Skin epidermis (tissue), 12 donors: Measurements from ENCODE around the gene KAZN.

Experiments
- H3K27ac ChIP-seq, 21 experiments: fragments of 200-600 bp; sonication (generic) in 11 of 21; one replicate each; pipeline ENCODE4 v1.5.0; 2020; ENCODE audit warnings: mild to moderate bottlenecking in 3 of 21, inconsistent platforms in 2 of 21, moderate library complexity in 2 of 21
- H3K4me3 ChIP-seq, 7 experiments: fragments of 200-600 bp; sonication (generic) in 2 of 7; one replicate each; pipeline ENCODE4 v1.5.0; 2020; ENCODE audit warnings: inconsistent platforms in 2 of 7, mild to moderate bottlenecking in 2 of 7, moderate library complexity in 1 of 7

Gene KAZN

GRCh38 chr1:14636897-14637632, 38.6 kb downstream of the KAZN start:
- no peak overlapping the region for H3K4me3 ChIP-seq

DNA sequence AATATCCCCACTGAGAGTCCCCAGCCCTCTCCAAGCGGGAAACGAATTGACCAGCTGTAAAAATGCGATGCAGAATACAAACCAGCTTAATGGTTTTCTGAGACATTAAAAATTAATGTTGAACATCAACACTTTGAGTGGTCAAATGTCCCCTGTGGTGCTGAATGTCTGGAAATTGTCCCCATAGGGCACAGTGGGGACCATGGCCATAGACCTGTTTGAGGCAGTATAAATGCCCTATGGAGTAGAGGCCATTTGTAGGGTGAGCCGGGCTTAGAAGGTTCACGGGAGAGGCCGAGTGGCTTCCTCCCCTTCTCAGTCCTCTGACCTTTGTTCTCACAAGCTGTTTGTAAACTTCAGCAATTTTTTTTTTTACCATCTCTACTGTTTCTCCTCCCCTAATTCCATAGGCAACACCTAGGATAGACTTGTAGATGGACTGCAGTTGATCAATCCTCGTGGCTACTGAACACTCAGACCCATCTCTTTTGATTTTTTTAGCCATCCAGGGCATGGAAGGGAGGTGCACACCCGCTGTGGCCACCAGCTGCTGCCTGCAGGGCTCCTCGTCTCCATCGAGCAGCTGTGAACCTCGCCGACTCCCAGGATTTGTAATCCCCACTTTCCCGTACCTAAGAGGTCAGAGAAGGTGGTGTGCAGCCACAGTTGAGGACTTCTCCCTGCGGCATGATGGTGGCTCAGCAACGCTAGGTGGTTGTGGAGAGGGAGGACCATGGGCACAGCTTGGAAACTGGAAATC, 41.0 kb downstream of the KAZN start:
- Histone ChIP-seq H3K4me3 (no peak overlapping the region), H3K27ac (no peak overlapping the region)

More at GRCh38 chr1:14636897-14637632, 38.6 kb downstream of the KAZN start:
- no peak overlapping the region for H3K27ac ChIP-seq

DNA sequence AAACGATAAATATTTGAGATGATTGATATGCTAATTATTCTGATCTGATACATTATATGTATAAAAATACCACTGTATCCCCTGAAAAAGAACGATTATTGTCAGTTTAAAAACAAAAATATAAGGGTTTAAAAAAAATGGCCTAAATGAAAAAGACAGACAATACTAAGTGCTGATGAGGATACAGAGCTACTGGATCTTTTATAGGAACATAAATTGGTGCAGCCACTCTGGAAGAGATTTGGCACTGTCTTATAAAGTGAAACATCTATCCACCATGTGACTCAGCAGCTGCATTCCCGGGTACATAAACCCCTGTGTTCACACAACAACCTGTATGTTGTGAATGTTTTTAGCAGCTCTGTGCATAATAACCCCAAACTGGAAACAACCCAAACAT, 44.2 kb downstream of the KAZN start:
- Histone ChIP-seq H3K27ac (no peak overlapping the region), H3K4me3 (no peak overlapping the region)

DNA sequence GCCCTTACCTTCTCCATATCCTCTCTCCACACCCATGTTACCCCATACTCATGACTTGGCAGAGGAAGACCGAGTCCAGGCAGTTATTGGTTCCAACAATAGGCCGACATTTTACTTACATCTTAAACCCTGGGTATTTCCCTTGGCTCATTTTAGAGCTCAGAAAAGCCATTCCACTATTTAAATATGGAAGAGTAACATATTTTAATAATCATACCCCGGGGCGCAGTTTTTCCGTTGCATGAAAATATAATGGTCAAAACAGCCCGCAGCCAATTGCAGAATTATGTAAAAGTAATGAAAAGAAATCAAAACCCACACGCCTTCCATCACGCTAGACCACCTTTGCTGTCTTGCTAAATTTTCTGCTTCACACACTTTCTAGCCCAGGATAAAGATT, 48.5 kb downstream of the KAZN start:
- no peak overlapping the region for H3K4me3 ChIP-seq
- H3K27ac ChIP-seq, result no peak overlapping the region

DNA sequence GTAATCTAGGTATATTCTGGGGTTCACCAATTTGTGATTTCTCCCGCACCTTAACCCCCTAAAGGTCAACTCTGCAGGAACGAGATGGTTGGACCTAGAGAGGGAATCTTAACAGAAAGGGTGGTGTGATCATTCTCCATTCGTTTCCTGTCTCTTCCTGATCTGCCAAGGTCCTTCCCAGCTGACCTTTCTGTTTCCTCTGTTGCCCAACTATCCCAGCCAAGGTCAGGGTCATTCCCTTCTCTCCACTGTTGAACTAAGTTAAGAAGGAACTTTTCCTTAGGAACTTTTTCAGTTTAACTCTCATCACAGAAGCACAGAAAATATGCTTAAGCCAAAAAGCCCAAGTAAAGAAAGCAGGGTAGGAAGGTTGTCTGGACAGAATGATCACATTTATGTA, 49.3 kb downstream of the KAZN start:
- Histone ChIP-seq H3K27ac (no peak overlapping the region), H3K4me3 (no peak overlapping the region)

DNA sequence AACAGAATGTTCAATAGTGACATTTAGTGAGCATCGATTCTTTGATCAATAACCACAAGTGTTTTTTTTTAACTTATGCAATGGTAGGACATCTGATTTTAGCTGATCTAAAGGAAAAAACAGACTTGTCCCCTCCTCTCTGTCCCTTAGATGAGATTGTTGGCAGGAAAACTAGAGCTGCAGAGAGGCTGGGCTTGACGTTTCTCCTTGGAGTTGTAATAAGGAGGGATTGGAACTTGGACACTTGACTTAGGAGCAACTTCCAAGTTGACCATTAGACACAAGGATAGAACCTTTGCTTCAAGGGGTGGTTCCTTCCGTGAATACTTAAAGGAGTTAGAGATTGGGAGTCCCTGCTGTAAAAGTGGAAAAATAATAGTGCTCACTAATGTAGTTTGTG, 49.9 kb downstream of the KAZN start:
- no peak overlapping the region for H3K4me3 ChIP-seq
- H3K27ac ChIP-seq, result no peak overlapping the region

DNA sequence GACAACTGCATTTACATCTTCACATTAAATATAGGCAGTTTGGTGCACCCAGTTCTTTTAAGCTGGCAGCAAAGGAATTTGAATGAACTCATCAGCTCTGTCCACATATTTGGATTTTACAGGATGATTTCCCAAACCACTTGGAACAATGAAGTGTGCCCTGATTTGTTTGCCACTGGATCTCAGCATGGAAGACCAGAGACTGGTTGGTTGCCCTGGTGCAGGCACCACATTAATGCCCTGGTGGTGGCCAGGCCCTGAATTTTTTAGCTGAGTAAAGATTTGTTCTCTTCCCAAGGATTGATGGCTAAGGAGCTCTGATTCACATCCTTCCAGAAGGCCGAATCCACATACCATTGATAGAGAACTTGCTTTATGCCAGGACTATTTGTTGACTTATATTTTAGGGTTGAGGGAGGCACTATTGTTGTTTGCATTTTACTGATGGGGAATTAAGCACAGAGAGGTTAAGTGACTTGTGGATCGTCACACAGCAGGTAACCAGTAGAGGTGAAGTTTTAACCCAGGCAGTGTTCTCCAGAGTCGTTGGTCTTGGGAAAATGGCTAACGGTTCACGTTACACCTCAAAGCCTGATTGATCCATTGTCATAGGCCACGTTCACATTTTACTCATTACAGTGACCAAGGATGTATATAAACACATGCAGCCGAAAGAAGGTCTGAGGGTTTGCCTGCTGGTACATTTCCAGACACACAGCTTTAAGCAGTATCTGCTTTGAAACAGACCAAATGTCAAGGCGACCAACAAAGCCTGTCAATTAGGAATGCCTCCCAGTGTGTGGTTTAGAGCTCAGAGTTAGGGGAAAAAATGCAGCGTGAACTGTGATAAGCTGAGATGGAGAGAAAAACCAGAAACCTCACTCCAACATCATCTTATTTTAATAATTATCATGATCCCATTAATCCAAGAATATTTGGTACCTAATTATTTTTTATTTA, 50.7 kb downstream of the KAZN start:
- no peak overlapping the region for H3K27ac ChIP-seq

GRCh38 chr1:14649976-14650375, 51.5 kb downstream of the KAZN start:
- no peak overlapping the region for H3K4me3 ChIP-seq
- no peak overlapping the region for H3K27ac ChIP-seq

More for the DNA sequence above, 50.7 kb downstream of the KAZN start:
- no peak overlapping the region for H3K4me3 ChIP-seq

DNA sequence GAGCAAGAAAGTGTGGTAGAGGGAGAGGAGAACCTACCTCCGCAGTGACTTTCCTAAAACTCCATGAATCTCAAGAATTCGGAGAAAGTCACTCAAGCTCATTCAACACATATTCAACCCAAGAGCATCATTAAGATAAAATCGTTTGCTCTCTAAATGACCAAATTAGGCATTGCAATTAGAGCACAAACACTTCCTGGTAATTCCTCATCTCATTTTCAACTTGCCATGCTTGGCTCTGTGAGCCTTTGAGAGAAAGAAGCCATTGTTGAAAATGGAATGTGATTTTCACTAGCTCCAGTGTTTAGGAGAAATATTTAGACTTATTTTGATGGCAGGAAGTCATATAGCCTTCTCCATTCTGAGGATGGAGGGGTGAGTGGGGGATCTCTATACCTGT, 52.5 kb downstream of the KAZN start:
- H3K4me3 ChIP-seq, result no peak overlapping the region
- no peak overlapping the region for H3K27ac ChIP-seq

GRCh38 chr1:14652840-14653239, 54.4 kb downstream of the KAZN start:
- H3K27ac ChIP-seq, result no peak overlapping the region
- no peak overlapping the region for H3K4me3 ChIP-seq

DNA sequence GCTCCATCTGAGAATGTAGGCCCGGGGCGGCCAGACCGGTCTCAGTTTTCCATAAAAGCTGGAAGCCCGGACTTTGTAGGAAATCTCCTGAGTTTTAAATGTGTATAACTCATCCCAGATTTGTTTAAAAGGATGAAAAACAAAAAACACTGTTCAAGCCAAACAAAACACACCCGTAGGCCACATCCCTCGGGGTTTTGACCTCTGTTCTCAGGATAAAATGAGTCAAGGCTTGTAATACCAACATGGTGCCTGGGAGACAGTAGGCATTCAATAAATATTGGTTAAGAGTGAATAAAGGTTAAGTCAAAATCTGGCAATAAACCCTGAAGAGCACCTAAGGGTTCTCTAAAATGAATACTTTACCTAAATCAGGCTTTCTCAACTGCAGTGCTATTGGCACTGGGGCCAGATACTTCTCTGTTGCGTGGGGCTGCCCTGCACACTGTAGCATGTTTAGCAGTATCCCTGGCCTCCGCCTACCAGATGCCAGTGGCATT, 55.0 kb downstream of the KAZN start:
- Histone ChIP-seq H3K27ac (no peak overlapping the region), H3K4me3 (no peak overlapping the region)

GRCh38 chr1:14654554-14654953, 56.1 kb downstream of the KAZN start:
- H3K27ac ChIP-seq, result no peak overlapping the region
- H3K4me3 ChIP-seq, result no peak overlapping the region

DNA sequence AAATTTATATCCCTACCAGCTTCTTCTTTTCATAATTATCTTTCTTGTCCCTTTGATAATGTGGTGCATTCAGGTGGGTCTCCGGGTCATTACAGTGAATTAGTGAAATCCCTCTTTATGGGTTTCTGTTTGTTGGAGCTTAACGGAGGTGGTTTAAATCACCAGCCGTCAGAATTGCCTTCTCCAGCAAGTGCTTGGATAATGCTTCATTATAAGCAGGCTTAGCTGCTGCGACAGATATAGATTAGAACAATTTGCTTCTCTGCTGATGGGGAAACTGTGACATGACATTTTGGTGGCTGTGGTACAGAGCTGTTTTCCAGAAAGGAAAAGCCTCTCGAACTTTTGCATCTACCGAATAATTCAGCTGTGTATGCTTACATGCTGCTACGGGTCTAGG, 56.9 kb downstream of the KAZN start:
- no peak overlapping the region for H3K27ac ChIP-seq
- no peak overlapping the region for H3K4me3 ChIP-seq

- H3K4me3 ChIP-seq, result no peak overlapping the region
- H3K27ac ChIP-seq, result no peak overlapping the region
These were observed 58.0 kb downstream of the KAZN start for GRCh38 chr1:14656384-14656937.

GRCh38 chr1:14658642-14659041, 60.2 kb downstream of the KAZN start:
- H3K27ac ChIP-seq, result no peak overlapping the region
- no peak overlapping the region for H3K4me3 ChIP-seq

DNA sequence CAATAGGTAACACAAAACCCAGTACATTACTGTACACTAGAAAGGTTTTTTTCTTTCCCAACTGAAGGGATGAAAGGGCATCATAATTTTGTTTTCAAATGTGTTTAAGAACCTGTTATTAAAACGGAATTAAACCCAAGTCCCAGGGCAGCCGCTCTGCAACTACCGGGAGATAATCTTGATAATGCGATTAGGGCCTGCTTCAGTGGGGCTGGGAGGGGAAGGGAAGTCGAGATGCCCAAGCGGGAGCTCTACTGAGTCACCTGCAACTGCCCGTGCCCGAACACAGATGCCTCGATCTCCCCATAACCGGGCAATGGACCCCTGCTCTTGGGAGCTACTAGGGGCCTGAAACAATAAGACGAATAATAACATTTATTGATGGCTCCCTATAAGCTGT, 61.4 kb downstream of the KAZN start:
- H3K4me3 ChIP-seq, result no peak overlapping the region
- H3K27ac ChIP-seq, result no peak overlapping the region

DNA sequence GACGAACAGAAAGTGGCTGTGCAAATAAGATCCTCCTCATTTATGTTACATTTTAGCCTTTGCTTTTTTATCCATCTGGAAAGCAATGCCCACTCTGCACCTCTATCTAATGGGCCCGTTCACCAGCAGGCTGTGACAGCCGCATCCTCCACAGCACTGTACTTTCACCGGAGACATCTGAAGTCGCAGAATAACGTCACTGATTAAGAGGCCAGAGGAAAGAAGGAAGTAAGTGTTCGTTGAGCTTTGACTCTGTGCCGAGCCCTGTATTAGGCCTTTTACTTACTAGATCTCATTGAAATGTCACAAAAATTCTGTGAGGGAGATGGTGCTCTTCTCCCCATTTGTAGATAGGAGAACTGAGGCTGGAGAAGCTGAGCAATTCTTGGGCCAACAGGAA, 62.3 kb downstream of the KAZN start:
- H3K27ac ChIP-seq, result peak overlapping the region in 1 of 21 experiments; percentile 22
- H3K4me3 ChIP-seq, result no peak overlapping the region

DNA sequence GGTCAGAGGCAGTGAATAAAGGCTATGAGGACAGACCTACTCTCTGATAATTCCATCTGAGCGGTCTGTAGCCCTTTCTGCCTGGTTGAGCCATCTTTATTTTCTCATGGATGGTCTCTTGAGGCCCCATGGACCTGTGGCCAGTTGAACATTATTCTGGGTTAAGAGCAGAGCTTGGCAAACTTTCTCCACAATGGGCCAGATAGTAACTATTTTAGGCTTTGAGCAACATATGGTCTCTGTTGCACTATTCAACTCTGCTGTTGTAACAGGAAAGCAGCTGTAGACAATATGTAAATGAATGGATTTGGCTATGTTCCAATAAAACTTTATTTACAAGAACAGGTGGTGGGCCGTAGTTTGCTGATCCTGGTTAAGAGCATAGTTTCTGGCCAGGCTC, 62.7 kb downstream of the KAZN start:
- Histone ChIP-seq H3K4me3 (no peak overlapping the region), H3K27ac (peak overlapping the region in 1 of 21 experiments; percentile 22)

GRCh38 chr1:14662116-14662515, 63.6 kb downstream of the KAZN start:
- H3K27ac ChIP-seq, result no peak overlapping the region

DNA sequence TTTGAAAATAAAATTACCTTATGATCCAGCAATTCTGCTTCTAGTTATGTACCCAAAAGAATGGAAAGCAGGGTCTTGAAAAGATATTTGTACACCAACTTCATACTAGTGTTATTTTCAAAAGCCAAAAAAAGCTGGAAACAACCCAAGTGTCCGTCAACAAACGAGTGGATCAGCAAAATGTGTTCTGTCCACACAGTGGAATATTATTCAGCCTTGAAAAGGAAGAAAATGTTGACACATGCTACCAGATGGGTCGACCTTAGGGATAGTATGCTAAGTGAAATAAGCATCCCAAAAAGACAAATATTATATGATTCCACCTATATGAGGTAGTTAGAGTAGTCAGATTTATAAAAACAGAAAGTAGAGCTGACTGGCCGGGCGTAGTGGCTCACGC, 65.3 kb downstream of the KAZN start:
- Histone ChIP-seq H3K27ac (no peak overlapping the region), H3K4me3 (no peak overlapping the region)

More at GRCh38 chr1:14662116-14662515, 63.6 kb downstream of the KAZN start:
- no peak overlapping the region for H3K4me3 ChIP-seq
